GM21447 (cell line): ENCODE measurements around the gene CCSER1.
"Not testable (repeated sequence)": the region's sequence is repeated elsewhere in the genome, so short reads cannot be mapped to it uniquely, and the experiment has no call there.

Experiments
- ATAC-seq: cut with Tn5 transposase; IDR thresholded peaks from one replicate; pipeline ENCODE4 v1.9.1; 2021; ENCODE audit not compliant: unreplicated experiment

The CCSER1 gene

DNA sequence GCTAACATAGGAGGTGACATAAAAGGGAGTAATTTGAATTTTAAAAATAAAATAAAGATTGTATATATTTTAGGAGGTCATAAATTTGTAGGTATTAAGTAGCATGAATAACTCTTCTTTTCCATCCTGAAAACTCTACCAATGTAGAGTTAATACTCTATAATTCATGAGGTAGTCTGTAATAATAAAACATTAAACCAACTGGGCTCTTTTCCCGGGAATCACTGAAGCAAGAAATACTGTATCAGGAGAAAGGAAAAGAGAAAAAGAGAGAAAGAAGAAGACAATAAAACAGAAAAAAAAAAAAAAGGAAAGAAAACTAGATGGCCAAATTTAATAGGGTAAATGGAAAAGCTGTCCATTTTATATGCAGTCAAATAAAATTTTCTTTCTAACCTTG, 984.4 kb downstream of the CCSER1 start:
- ATAC-seq: no peak

DNA sequence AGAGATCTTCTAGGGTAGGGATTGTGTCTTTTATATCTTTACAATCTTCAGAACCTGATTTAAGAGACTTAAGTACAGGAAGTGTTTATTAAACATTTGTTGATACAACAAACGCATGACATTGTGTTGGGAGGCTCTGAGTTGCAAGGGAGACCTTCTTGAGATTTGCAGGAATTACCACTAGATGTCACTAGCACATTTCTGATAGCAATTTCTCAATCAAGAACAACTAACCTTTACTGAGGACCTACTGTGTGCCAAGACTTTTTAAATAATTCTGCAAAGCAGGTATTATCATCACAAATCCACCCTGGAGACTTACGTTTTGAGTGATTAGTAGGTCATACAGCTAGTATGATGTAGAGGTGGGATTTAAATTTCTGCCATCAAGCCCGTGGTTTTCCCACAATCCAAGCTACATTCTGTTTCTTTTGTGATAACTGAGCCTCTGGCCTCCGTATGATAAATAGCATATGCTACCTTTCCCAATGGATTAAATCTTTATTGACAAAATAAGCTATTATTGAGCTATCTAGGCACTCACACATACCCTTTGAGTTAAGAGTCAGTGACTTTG, 986.0 kb downstream of the CCSER1 start:
- no peak for ATAC-seq

DNA sequence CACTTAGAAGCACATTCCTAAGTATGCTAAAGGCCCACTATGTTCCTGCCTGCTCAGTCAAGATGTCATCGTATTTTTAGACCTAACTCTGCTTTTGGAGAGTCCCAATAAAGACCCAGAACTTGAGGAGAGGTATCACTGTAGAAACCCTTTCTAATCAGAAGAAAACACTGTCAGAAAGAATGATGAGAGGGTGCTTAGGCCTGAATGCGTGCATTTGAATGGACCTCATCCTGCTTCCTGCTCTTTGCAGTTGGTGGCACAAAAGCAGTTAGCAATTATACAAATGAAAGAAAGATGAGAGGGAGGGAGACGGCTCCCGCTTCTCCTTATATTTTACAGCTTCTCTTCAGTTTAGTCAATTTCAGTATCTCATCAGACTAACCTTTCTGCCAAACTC, 987.2 kb downstream of the CCSER1 start:
- ATAC-seq: no peak

DNA sequence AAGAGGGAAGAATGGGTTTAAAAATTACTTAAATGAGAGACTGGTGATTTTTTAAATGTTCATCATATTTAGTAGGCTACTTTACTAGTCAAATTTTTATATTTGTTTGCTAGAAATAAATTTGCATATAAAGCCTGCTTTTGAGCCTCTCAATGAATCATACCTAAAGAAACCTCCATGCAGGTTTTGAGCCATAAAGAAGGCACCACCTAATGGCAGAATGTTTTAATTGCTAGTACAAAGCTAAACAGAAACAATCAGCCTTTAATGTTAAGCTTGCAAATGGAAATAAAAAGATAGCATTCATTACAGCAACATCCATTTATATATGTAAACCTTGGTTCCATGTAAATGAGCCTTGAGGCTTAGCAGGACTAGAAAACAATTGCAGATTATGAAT, 989.7 kb downstream of the CCSER1 start:
- ATAC-seq: peak; percentile 51

DNA sequence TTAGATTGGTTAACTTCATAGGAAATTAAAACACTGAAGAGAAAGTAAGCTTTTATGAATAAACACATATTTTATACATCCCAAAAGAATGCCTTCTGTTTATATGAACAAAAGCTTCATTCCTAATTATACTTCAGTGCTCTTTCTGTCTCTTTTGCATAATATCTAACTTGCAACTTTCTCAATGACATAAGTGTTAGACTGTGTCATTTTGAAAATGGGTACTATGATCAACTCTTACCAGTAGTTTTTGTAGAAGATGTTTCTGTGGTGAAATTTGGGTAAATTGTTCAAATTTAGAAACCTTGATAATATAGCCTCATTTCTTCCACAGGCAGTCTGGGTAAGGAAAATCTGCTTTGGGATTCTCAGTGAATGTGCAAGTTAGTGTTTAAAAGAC, 991.4 kb downstream of the CCSER1 start:
- ATAC-seq: peak; percentile 85

DNA sequence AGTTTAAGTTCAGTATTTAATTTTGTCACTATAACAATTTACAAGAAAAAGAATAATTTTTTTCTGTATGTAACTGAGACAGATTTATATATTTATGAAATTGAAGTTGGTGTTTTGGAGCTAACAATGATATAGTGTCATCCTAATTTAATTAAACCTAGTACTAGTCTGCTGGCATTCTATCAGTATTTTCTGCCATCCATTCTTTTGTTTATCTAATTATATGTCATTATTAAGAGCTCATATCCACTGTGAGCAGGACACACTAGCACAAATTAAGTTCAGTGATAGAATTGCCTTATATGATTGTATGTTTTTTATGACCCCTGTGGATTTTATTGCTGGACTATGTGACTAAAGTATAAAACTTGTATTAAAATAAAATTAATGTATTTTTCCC, 996.5 kb downstream of the CCSER1 start:
- ATAC-seq: no peak

DNA sequence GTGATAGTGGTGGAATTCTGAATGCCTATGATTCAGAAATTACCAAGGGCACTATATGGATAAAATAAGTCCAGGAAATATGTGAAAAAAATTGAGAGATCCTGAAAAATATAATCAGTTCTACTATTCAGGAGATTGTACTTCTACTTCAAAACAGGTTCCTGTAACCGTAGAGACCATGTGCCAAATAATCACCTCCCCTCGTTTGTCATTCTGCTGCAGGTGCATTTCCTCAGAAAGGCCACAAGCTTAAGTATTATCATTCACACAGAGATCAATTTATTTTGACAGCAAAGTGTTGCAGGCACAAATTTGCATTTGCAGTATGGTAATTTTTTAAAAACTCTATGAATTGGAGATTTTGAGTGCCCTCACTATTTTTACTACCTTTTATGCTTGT, 1000.0 kb downstream of the CCSER1 start:
- no peak for ATAC-seq

DNA sequence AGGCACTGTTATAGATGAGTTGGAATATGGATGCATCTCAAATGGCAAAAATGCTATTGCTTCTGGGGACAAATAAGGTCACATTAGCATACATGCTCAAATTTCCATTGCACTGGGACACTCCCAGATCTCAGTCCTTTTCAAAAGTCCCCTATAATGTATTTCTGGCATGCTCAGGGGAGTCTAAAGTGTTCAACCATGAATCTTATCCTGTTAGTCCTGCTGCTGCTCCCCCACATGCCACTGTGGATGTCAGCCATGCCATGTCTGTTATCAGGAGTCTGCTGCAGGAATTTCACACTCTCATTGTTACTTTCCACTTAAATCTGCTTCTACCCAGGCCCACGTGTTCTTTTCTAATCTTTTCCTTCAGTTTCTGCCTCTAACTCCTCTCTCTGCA, 1000.6 kb downstream of the CCSER1 start:
- ATAC-seq: no peak

DNA sequence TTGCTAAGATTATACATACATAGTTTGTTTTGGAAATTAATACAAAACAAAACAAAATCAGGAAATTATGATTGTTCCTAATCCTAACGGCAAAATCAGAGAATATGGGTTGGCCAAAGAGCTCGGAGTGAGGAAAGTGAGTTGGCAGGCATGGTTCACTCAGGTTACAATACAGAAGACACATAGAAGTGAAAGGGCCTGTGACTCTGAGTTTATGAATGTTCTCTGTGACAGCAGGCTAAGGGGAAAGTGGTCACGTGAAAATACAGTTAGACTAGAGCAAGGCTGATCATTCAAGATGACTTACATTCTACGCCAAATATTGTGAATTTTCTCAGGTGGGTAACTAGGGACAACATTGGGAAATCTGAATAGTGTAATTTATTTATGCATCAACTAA, 1001.3 kb downstream of the CCSER1 start:
- no peak for ATAC-seq

DNA sequence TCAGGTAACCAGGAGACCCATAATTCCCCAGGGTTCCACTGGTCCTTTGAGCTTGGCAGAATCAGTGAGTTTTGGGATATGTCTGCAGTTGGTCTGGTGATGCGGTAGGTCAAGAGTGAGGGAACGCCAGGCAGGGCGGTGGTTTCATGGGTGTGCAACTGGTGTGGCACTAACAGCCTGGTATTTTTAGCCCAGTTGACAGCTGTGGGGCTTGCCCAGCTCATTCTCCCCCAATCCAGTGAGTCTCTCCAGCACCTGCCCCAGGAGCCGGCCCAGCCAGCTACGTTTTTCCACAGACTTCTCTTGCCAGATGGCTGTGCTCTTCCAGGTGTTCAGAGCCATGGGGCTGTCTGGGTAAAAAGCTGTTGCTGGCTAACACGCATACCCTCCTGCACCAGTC, 1019.9 kb downstream of the CCSER1 start:
- ATAC-seq: no peak

DNA sequence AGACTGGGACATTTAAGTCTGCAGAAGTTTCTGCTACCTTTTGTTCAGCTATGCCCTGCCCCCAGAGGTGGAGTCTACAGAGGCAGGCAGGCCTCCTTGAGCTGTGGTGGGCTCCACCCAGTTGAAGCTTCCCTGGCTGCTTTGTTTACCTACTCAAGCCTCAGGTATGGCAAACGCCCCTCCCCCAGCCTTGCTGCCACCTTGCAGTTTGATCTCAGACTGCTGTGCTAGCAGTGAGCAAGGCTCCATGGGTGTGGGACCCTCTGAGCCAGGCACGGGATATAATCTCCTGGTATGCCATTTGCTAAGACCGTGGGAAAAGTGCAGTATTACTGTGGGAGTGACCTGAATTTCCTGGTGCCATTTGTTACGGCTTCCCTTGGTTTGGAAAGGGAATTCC, 1026.8 kb downstream of the CCSER1 start:
- ATAC-seq: not testable (repeated sequence)

DNA sequence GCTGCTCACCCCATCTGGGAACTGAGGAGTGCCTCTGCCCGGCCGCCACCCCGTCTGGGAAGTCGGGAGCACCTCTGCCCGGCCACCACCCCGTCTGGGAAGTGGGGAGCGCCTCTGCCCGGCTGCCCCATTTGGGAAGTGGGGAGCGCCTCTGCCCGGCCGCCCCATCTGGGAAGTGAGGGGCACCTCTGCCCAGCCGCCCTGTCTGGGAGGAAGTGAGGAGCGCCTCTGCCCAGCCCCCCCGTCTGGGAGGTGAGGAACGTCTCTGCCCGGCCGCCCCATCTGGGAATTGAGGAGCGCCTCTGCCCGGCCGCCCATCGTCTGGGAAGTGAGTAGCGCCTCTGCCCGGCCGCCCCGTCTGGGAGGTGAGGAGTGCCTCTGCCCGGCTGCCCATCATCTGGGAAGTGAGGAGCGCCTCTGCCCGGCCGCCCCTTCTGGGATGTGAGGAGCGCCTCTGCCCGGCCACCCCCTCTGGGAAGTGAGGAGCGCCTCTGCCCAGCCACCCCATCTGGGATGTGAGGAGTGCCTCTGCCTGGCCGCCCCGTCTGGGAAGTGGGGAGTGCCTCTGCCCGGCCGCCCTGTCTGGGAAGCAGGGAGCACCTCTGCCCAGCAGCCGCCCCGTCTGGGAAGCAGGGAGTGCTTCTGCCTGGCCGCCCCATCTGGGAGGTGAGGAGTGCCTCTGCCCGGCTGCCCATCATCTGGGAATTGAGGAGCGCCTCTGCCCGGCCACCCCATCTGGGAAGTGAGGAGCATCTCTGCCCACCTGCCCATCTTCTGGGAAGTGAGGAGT, 1040.9 kb downstream of the CCSER1 start:
- not testable (repeated sequence) for ATAC-seq

DNA sequence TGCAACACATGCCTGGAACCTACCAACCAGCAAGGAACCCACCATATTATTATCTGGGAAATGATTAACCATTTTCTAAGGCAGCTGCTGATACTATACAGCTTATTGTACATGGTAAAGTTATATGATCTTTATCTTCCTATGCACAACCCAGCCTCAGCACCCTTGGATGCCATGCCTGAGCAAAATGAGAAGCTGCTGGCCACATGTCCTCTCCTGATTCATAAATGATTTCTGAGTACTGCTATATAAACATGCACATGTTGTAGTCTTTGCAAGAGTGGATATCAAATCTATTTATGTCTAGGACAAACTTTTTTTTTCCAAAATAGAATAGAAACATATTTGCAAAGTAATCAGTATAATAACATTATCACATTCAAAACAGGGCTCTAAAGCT, 1043.6 kb downstream of the CCSER1 start:
- no peak for ATAC-seq

DNA sequence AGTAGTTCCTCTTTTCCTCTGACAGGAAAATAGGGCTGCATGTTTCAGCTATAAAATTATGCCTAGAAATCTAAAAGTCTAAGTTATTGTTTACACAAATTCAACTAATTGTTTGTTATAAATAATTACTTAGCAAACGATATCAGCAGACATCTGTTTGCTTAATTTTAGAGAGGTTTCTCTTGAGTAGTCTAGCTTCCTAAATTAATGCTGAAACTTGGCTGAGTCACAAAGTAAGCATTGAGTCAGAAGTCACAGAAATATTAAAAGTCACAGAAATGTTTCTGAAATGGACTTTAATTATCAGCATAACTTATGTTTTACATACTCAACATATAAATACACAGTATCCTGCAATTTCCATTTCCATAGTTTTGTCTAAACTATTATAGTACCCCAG, 1044.0 kb downstream of the CCSER1 start:
- ATAC-seq: no peak

DNA sequence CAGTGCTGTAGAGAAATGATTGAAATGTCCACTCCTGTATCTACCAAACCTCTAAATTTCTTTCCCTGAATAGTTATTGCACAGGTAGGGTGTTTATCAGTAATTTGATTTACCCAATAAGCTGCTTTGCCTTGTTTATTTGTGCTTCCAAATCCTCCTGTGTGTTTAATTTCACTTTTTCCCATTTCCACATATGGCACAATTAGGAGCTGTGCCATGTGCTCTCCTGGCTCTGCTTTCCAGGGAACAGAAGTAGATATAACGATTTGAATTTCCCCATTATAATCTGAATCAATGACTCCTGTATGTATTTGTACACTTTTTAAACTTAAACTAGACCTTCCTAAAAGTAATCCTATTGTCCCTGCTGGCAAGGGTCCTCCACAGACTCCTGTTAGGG, 1057.9 kb downstream of the CCSER1 start:
- not testable (repeated sequence) for ATAC-seq

DNA sequence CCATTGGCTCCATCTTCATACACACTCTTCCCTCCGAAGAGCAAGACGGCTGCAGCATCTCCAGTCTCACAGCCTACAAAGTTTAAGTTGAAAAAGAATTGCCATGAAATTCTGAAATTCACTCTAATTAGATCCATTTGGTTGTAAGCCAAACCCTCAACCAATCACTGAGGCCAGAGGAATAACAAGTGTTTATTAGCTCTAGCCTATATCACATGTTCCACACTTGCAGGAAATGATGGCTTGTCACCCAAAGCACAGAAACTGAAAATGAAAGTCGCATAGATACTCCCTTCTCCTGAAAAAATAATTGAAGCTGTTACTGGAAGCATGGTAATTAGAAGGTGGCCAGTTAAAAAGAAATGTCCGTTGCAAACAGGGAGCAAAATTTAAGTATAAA, 1071.8 kb downstream of the CCSER1 start:
- no peak for ATAC-seq

DNA sequence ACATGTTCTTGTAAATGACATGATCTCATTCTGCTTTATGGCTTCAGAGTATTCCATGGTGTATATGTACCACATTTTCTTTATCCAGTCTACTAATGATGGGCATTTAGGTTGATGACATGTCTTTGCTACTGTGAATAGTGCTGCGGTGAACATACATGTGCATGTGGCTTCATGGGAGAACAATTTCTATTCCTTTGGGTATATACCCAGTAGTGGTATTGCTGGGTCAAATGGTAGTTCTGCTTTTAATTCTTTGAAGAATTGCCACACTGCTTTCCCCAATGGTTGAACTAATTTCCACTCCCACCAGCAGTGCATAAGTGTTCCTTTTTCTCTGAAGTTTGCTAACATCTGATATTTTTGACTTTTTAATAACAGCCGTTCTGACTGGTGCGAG, 1080.3 kb downstream of the CCSER1 start:
- no peak for ATAC-seq

DNA sequence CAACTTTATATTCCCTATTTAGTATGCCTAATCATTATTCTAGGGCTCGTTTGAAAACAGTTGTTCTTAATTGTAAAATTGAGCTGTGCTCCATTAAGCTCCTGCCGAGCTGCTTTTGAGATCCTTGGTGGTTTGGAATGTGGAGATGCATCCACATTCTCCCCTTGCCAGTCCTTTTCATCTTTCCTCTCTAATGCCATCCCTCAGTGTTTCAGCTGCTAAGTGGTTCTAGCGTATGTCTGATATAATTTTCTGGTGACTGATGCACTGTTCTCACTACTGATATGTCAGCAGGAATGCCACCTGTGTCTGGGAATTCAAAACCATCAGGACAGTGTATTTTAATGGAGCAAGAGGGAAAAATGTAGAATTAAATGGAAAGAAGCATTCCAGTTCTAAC, 1085.0 kb downstream of the CCSER1 start:
- ATAC-seq: no peak

DNA sequence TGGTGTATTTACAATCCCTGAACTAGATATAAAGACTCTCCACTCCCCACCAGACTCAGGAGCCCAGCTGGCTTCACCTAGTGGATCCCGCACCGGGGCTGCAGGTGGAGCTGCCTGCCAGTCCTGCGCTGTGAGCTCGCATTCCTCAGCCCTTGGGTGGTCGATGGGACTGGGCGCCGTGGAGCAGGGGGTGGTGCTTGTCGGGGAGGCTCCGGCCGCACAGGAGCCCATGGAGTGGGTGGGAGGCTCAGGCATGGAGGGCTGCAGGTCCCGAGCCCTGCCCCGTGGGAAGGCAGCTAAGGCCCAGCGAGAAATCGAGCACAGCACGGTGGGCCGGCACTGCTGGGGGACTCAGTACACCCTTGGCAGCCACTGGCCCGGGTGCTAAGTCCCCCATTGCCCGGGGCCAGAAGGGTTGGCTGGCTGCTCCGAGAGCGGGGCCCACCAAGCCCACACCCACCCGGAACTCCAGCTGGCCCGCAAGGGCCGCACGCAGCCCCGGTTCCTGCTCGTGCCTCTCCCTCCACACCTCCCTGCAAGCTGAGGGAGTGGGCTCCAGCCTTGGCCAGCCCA, 1090.7 kb downstream of the CCSER1 start:
- not testable (repeated sequence) for ATAC-seq

DNA sequence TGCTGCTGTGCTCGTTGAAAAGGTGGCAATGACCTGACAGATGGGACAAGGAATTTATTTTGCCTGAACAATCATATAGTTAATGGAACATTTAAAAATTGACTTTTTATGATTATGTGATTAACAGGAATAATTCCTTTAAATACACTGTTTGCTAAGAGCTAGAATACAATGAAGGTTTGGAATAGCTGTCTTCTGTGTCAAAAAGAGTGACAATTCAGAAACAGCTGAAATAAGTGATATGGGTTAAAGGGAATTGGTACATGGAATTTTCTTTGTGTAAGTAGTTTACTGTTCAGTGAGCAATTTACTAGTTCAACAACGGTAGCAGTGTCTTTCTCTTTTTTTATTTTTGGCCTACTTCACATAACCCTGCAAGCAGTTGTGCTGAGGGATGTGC, 1093.1 kb downstream of the CCSER1 start:
- ATAC-seq: no peak

DNA sequence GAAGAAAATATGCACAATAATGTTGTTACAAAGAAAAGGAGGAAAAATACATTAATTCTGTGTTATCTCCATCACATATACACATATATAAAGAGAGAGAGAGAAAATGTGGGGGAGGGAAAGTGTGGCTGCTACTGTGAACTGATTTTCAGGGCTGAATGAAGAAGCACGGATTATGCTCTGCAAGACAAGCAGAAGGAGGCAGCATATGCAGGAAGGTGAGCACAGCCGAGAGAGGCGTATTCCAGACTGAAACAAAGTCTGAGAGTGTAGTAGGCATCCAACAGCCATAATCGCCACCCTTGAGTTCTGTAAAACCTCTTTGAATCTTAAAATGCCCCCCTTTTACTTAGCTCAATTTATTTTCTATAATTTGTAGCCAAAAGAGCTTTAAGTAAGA, 1094.8 kb downstream of the CCSER1 start:
- ATAC-seq: no peak

DNA sequence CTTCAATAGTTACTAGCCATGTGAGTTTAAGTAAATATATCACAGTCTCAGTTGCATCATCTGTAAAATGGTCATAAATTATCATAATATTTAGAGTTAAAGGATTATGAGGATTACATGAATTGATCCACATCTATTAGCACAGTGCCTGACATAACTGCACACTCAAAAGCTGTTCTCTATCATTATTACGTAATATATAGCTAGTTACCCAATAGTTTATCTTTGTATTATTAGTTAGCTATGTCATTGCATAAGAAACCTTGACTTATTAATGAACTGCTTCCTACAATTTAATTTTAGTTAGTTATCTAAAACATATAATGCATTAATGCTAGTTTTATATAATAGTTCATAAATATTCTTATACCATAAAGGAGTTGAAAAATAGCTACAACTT, 1099.7 kb downstream of the CCSER1 start:
- ATAC-seq: no peak

DNA sequence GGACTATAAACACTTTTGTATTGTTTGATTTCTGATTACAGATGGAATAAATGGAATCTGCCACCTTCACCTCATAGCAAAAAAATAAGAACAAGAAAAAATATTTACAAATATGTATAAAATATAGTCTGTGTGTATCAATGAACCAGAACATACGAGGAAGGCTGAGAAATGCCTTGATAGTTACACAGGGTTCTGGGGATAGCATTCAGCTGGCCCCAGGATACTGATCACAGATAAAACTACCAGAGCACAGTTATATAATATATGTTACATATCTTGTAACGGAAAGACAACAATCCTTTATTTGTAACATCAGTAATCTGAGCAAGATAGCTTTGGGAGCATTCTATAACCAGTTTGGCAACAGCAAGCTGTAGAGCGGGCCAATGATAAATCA, 1101.5 kb downstream of the CCSER1 start:
- no peak for ATAC-seq
